ENCODE measurements around the gene RNU5D-1. TPM values are rescaled to one million over a fixed set of nuclear protein-coding genes. Genes with fewer than 3 reads are reported as not detected.

RNU5D-1 gene
- not detected for total RNA-seq

DNA sequence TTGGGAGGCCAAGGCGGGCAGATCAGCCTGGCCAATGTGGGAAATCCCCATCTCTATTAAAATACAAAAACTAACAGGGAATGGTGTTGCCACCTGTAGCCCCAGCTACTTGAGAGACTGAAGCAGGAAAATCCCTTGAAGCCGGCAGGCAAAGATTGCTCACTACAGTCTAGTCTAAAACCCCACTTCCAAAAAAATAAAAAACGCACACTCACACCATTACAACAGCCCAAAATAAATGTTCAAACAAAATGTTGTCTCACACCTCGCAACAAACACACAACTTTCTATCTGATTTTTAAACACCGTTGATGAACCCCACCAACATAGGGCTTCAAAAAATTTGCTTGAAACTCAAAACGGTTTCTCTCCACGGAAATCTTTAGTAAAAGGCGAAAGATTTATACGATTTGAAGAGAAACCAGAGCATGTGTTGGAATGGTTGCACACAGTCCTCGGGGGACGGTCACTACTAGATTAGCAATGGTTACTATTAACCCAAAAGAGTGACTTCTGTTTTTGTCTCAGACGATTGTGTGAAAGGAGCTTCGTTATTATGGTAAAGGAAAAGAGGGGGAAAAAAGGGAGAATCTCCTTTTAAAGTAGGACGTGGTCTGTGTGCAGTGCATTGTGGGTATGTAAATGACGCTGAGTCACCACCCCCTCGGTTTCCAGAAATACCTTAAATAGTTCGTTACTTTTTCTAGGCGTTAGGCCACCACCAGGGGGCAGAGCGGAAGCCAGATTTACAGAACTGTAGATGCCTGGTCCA lies at the start of gene RNU5D-1:
Gene RNU5D-1, minus strand, starts transcription at position 430 of the 772 bp plus-strand sequence.
- Histone ChIP-seq H3K4me3 (ENCODE audit: low read length in 3 of 3) (peak within 1 kb of the TSS; percentile 25 to 46 (median 36)), H3K36me3 (ENCODE audit: control insufficient read depth in 3 of 3, insufficient read depth in 3 of 3, low read length in 3 of 3) (no peaks in the 10 kb centered on the region), H3K9me3 (ENCODE audit: control insufficient read depth in 3 of 3, low read length in 3 of 3) (no peaks in the 10 kb centered on the region), H3K4me1 (ENCODE audit: control insufficient read depth in 3 of 3, insufficient read depth in 3 of 3, low read length in 3 of 3) (peaks cover 4 to 10% (median 10%) of the 10 kb centered on the region in 3 donors), H3K9ac (ENCODE audit: low read depth in 1 of 3, low read length in 3 of 3) (peak within 1 kb of the TSS; percentile 17 to 52 (median 52)), H3K27me3 (ENCODE audit: control insufficient read depth in 3 of 3, insufficient read depth in 3 of 3, low read length in 3 of 3) (no peaks in the 10 kb centered on the region), H3K27ac (ENCODE audit: low read depth, low read length) (peak within 1 kb of the TSS; percentile 83)

DNA sequence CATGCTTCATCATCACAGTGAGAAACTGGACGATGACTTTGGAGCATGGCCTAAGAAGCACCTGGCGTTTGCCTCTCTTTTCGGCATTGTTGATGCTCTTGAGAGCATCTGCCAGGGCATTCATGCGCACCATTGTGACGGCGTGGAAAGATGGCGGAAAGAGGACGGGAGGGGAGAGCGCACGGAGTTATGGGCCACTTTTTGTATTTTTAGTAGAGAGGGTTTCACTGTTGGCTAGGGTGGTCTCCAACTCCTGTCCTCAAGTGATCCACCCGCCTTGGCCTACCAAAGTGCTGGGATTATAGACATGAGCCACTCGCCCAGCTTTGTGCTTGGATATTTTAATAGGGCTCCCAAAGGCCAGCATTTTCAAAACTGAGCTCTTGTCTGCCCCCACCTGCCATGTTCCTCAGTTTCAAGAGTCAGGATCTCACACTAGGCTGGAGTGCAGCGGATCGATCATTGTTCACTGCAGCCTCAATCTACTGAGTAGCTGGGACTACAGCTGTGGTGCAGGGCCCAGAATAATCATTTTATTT lies 49.7 kb upstream of the RNU5D-1 start:
- Histone ChIP-seq H3K9me3 (ENCODE audit: control insufficient read depth in 3 of 3, low read length in 3 of 3) (no peaks in the 10 kb centered on the region), H3K27ac (ENCODE audit: low read depth, low read length) (no peak overlapping the region), H3K4me3 (ENCODE audit: low read length in 3 of 3) (no peak overlapping the region), H3K27me3 (ENCODE audit: control insufficient read depth in 3 of 3, insufficient read depth in 3 of 3, low read length in 3 of 3) (no peaks in the 10 kb centered on the region), H3K4me1 (ENCODE audit: control insufficient read depth in 3 of 3, insufficient read depth in 3 of 3, low read length in 3 of 3) (peaks cover 22 to 39% (median 27%) of the 10 kb centered on the region in 3 donors), H3K9ac (ENCODE audit: low read depth in 1 of 3, low read length in 3 of 3) (no peak overlapping the region), H3K36me3 (ENCODE audit: control insufficient read depth in 3 of 3, insufficient read depth in 3 of 3, low read length in 3 of 3) (peaks cover 21 to 28% (median 27%) of the 10 kb centered on the region in 3 donors)

DNA sequence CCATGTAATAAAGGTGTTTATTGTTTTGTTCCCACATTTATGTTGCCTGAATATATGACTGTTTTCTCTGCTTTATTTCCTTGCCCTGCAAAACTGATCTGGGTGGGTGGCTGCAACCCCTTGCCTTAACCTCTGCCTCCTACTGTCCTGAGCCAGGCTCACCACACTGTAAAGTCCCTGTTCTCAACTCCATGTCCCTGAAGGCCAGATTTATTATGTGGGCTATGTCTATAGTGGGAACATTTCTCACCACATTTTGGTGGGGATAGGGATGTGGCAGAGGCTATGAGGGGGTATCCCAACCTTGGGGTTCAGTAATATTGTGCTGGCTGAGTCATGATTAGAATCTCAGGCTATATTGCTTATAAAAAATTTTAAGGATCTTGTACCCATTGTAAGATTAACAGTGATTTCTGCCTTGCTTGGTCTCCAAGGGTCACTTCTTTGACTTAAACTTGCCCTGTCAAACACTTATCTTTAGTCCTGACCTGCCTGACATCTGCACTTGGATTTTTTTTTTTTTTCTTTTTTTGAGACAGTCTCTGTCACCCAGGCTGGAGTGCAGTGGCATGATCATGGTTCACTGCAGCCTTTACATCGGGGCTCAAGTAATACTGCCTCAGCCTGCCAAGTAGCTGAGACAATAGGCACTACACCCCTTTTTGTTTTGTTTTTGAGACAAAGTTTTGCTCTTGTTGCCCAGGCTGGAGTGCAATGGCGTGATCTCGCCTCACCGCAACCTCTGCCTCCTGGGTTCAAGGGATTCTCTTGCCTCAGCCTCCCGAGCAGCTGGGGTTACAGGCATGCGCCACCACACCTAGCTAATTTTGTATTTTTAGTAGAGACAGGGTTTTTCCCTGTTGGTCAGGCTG lies 48.0 kb upstream of the RNU5D-1 start:
- H3K27ac ChIP-seq (ENCODE audit: low read depth, low read length), result no peak overlapping the region
- H3K27me3 ChIP-seq (ENCODE audit: control insufficient read depth in 3 of 3, insufficient read depth in 3 of 3, low read length in 3 of 3), result no peaks in the 10 kb centered on the region
- no peak overlapping the region for H3K9ac ChIP-seq (ENCODE audit: low read depth in 1 of 3, low read length in 3 of 3)
- no peaks in the 10 kb centered on the region for H3K9me3 ChIP-seq (ENCODE audit: control insufficient read depth in 3 of 3, low read length in 3 of 3)
- H3K4me1 ChIP-seq (ENCODE audit: control insufficient read depth in 3 of 3, insufficient read depth in 3 of 3, low read length in 3 of 3), result peaks cover 16 to 30% (median 18%) of the 10 kb centered on the region in 3 donors
- peaks cover 21 to 28% (median 27%) of the 10 kb centered on the region in 3 donors for H3K36me3 ChIP-seq (ENCODE audit: control insufficient read depth in 3 of 3, insufficient read depth in 3 of 3, low read length in 3 of 3)
- H3K4me3 ChIP-seq (ENCODE audit: low read length in 3 of 3), result no peak overlapping the region

DNA sequence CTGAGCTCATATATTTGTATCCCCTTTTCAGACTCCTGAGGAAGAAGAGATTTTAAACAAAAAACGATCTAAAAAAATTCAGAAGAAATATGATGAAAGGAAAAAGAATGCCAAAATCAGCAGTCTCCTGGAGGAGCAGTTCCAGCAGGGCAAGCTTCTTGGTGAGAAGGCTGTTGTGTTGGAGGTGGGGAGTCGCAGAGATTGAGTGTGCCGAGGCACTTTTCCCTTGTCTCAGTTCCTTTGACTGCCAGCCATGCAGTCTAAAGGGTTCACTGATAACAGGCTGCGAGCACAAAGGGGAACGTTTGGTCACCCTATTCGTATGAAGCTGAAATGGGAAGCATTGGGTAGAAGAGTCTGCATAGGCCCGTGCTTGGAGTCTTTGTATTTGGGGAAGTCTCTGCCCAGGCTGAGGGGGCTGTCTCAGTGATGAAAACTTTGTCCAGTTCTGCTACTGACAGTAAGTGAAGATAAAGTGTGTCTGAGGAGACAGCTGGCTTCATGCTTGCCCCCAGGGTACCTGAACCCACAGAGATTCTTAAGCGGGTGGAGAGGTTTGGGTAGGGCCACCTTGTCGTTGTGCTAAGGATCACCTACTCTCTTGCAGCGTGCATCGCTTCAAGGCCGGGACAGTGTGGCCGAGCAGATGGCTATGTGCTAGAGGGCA lies 47.1 kb upstream of the RNU5D-1 start:
- Histone ChIP-seq H3K9ac (ENCODE audit: low read depth in 1 of 3, low read length in 3 of 3) (no peak overlapping the region), H3K9me3 (ENCODE audit: control insufficient read depth in 3 of 3, low read length in 3 of 3) (no peaks in the 10 kb centered on the region), H3K4me3 (ENCODE audit: low read length in 3 of 3) (no peak overlapping the region), H3K27me3 (ENCODE audit: control insufficient read depth in 3 of 3, insufficient read depth in 3 of 3, low read length in 3 of 3) (no peaks in the 10 kb centered on the region), H3K4me1 (ENCODE audit: control insufficient read depth in 3 of 3, insufficient read depth in 3 of 3, low read length in 3 of 3) (peaks cover 11 to 25% (median 13%) of the 10 kb centered on the region in 3 donors), H3K36me3 (ENCODE audit: control insufficient read depth in 3 of 3, insufficient read depth in 3 of 3, low read length in 3 of 3) (peaks cover 21 to 28% (median 27%) of the 10 kb centered on the region in 3 donors), H3K27ac (ENCODE audit: low read depth, low read length) (no peak overlapping the region)

DNA sequence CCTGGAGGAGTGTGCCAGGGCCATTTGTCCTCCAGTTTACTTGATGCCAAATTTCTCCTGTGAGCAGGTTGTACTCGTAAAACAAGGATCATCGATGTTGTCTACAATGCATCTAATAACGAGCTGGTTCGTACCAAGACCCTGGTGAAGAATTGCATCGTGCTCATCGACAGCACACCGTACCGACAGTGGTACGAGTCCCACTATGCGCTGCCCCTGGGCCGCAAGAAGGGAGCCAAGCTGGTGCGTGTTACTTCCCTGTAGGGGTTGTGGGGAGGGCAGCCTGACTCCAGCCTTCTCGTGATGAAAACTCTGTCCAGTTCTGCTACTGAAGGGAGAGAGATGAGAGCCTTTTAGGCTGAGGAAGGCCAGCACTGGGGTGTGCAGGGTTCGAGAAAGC lies 46.6 kb upstream of the RNU5D-1 start:
- Histone ChIP-seq H3K27me3 (ENCODE audit: control insufficient read depth in 3 of 3, insufficient read depth in 3 of 3, low read length in 3 of 3) (no peaks in the 10 kb centered on the region), H3K9ac (ENCODE audit: low read depth in 1 of 3, low read length in 3 of 3) (peak overlapping the region in 1 of 3 donors; percentile 16), H3K27ac (ENCODE audit: low read depth, low read length) (no peak overlapping the region), H3K4me1 (ENCODE audit: control insufficient read depth in 3 of 3, insufficient read depth in 3 of 3, low read length in 3 of 3) (peaks cover 11 to 25% (median 13%) of the 10 kb centered on the region in 3 donors), H3K9me3 (ENCODE audit: control insufficient read depth in 3 of 3, low read length in 3 of 3) (no peaks in the 10 kb centered on the region), H3K4me3 (ENCODE audit: low read length in 3 of 3) (no peak overlapping the region), H3K36me3 (ENCODE audit: control insufficient read depth in 3 of 3, insufficient read depth in 3 of 3, low read length in 3 of 3) (peaks cover 21 to 28% (median 27%) of the 10 kb centered on the region in 3 donors)

GRCh38 chr1:44776730-44777068 lies 45.7 kb upstream of the RNU5D-1 start:
- Histone ChIP-seq H3K27ac (ENCODE audit: low read depth, low read length) (peak overlapping the region; percentile 99), H3K9me3 (ENCODE audit: control insufficient read depth in 3 of 3, low read length in 3 of 3) (no peaks in the 10 kb centered on the region), H3K36me3 (ENCODE audit: control insufficient read depth in 3 of 3, insufficient read depth in 3 of 3, low read length in 3 of 3) (peaks cover 21 to 28% (median 27%) of the 10 kb centered on the region in 3 donors), H3K9ac (ENCODE audit: low read depth in 1 of 3, low read length in 3 of 3) (peak overlapping the region; percentile 92 to 98 (median 95)), H3K27me3 (ENCODE audit: control insufficient read depth in 3 of 3, insufficient read depth in 3 of 3, low read length in 3 of 3) (no peaks in the 10 kb centered on the region), H3K4me1 (ENCODE audit: control insufficient read depth in 3 of 3, insufficient read depth in 3 of 3, low read length in 3 of 3) (peaks cover 11 to 25% (median 13%) of the 10 kb centered on the region in 3 donors), H3K4me3 (ENCODE audit: low read length in 3 of 3) (peak overlapping the region; percentile 89 to 99 (median 97))

GRCh38 chr1:44775930-44776729 lies 45.2 kb upstream of the RNU5D-1 start:
- H3K36me3 ChIP-seq (ENCODE audit: control insufficient read depth in 3 of 3, insufficient read depth in 3 of 3, low read length in 3 of 3), result peaks cover 18 to 26% (median 24%) of the 10 kb centered on the region in 3 donors
- peaks cover 11 to 25% (median 13%) of the 10 kb centered on the region in 3 donors for H3K4me1 ChIP-seq (ENCODE audit: control insufficient read depth in 3 of 3, insufficient read depth in 3 of 3, low read length in 3 of 3)
- H3K9me3 ChIP-seq (ENCODE audit: control insufficient read depth in 3 of 3, low read length in 3 of 3), result no peaks in the 10 kb centered on the region
- H3K27me3 ChIP-seq (ENCODE audit: control insufficient read depth in 3 of 3, insufficient read depth in 3 of 3, low read length in 3 of 3), result no peaks in the 10 kb centered on the region
- H3K4me3 ChIP-seq (ENCODE audit: low read length in 3 of 3), result peak overlapping the region; percentile 89 to 99 (median 97)
- peak overlapping the region; percentile 92 to 98 (median 95) for H3K9ac ChIP-seq (ENCODE audit: low read depth in 1 of 3, low read length in 3 of 3)
- peak overlapping the region; percentile 99 for H3K27ac ChIP-seq (ENCODE audit: low read depth, low read length)

GRCh38 chr1:44775078-44775929 lies 44.3 kb upstream of the RNU5D-1 start, which contains the start of gene RPS8:
Gene RPS8 (plus strand): TSS chr1:44775540. CDS start chr1:44775597, 57 bp downstream.
- no peaks in the 10 kb centered on the region for H3K27me3 ChIP-seq (ENCODE audit: control insufficient read depth in 3 of 3, insufficient read depth in 3 of 3, low read length in 3 of 3)
- peaks cover 11 to 25% (median 13%) of the 10 kb centered on the region in 3 donors for H3K4me1 ChIP-seq (ENCODE audit: control insufficient read depth in 3 of 3, insufficient read depth in 3 of 3, low read length in 3 of 3)
- peak within 1 kb of the TSS; percentile 99 for H3K27ac ChIP-seq (ENCODE audit: low read depth, low read length)
- peak within 1 kb of the TSS; percentile 92 to 98 (median 95) for H3K9ac ChIP-seq (ENCODE audit: low read depth in 1 of 3, low read length in 3 of 3)
- H3K4me3 ChIP-seq (ENCODE audit: low read length in 3 of 3), result peak within 1 kb of the TSS; percentile 89 to 99 (median 97)
- no peaks in the 10 kb centered on the region for H3K9me3 ChIP-seq (ENCODE audit: control insufficient read depth in 3 of 3, low read length in 3 of 3)
- peaks cover 16 to 23% (median 22%) of the 10 kb centered on the region in 3 donors for H3K36me3 ChIP-seq (ENCODE audit: control insufficient read depth in 3 of 3, insufficient read depth in 3 of 3, low read length in 3 of 3)
